Peyer's patch (tissue), 4 donors: Measurements from ENCODE around the gene OLA1.

Experiments used
- POLR2A ChIP-seq, 2 donors: fragments of 450-650 bp; IDR thresholded peaks; one replicate each; pipeline ENCODE4 v1.5.1; 2017; ENCODE audit warnings: antibody characterized with exemption in 2 of 2, mild to moderate bottlenecking in 2 of 2, moderate library complexity in 2 of 2
- TF ChIP-seq, protein P1 (sequence below), 6 experiments: fragments of 450-650 bp in 4 of 6; fragments of 200-600 bp in 2 of 6; sonication (generic) in 1 of 6; IDR thresholded peaks; one replicate each; pipeline ENCODE4 v1.5.1; 2017 to 2019; ENCODE audit warnings: antibody characterized with exemption in 6 of 6, mild to moderate bottlenecking in 3 of 6, moderate library complexity in 1 of 6

DNA sequence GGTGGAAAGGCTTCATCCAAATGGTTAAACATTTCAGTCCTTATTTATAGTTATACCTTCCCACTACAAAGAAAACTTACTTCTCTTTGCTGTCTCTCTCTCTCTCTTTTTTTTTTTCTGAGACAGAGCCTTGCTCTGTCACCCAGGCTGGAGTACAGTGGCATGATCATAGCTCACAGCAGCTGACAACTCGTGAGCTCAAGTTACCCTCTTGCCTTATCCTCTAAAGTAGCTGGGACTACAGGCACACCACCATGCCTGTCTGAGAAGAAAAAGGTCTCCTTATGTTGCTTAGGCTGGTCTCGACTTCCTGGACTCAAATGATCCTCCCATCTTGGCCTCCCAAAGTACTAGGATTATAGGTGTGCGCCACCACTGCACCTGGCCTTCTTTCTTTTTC lies 32.3 kb upstream of the OLA1 start:
- no peak for TF ChIP-seq POLR2A (IDR thresholded peaks at IDR 0.05)
- TF ChIP-seq, protein P1, sequence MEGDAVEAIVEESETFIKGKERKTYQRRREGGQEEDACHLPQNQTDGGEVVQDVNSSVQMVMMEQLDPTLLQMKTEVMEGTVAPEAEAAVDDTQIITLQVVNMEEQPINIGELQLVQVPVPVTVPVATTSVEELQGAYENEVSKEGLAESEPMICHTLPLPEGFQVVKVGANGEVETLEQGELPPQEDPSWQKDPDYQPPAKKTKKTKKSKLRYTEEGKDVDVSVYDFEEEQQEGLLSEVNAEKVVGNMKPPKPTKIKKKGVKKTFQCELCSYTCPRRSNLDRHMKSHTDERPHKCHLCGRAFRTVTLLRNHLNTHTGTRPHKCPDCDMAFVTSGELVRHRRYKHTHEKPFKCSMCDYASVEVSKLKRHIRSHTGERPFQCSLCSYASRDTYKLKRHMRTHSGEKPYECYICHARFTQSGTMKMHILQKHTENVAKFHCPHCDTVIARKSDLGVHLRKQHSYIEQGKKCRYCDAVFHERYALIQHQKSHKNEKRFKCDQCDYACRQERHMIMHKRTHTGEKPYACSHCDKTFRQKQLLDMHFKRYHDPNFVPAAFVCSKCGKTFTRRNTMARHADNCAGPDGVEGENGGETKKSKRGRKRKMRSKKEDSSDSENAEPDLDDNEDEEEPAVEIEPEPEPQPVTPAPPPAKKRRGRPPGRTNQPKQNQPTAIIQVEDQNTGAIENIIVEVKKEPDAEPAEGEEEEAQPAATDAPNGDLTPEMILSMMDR (IDR thresholded peaks at IDR 0.05) = no peak
